Thyroid gland (tissue), 4 donors: ENCODE results near the gene SYDE2. TPM values are rescaled to one million over a fixed set of nuclear protein-coding genes. Genes with fewer than 3 reads are reported as not detected.

Source experiments
- DNase-seq, 2 donors: peaks; one replicate each; pipeline ENCODE4 v3.0.0-alpha.2; 2019
- H3K27ac ChIP-seq, 3 donors: fragments of 200-600 bp; sonication (generic); 1 replicate in 2 of 3; 2 replicates in 1 of 3; pipeline ENCODE4 v1.5.1; 2016 to 2019; ENCODE audit warnings: mild to moderate bottlenecking in 1 of 3, moderate library complexity in 1 of 3
- H3K27me3 ChIP-seq: fragments of 200-600 bp; sonication (generic); one replicate; pipeline ENCODE4 v1.5.1; 2019
- H3K36me3 ChIP-seq, 2 donors: fragments of 200-600 bp; sonication (generic); one replicate each; pipeline ENCODE4 v1.5.1; 2016 to 2019
- H3K4me1 ChIP-seq, 2 donors: fragments of 200-600 bp; sonication (generic); one replicate each; pipeline ENCODE4 v1.5.1; 2017 to 2019
- H3K4me3 ChIP-seq, 3 donors: fragments of 200-600 bp; sonication (generic); replicated peaks in 1 of 3; 1 replicate in 2 of 3; 2 replicates in 1 of 3; pipeline ENCODE4 v1.5.1; 2016; ENCODE audit warnings: mild to moderate bottlenecking in 1 of 3
- H3K9me3 ChIP-seq: fragments of 200-600 bp; sonication (generic); one replicate; pipeline ENCODE4 v1.5.1; 2017
- CTCF ChIP-seq, 6 experiments: fragments of 200-600 bp in 3 of 6; fragments of 450-650 bp in 3 of 6; sonication (generic) in 3 of 6; IDR thresholded peaks; one replicate each; pipeline ENCODE4 v1.5.1; 2016 to 2019; ENCODE audit warnings: antibody characterized with exemption in 6 of 6, mild to moderate bottlenecking in 2 of 6, inconsistent platforms in 1 of 6, moderate library complexity in 1 of 6
- POLR2A ChIP-seq, 2 donors: fragments of 450-650 bp; IDR thresholded peaks; one replicate each; pipeline ENCODE4 v1.6.1; 2017; ENCODE audit warnings: antibody characterized with exemption in 2 of 2, mild to moderate bottlenecking in 2 of 2, moderate library complexity in 1 of 2
- WGBS, 2 donors: methylation state at CpG; one replicate each; pipeline ENCODE4 v1.1.5; 2017; 5-methylcytosine and 5-hydroxymethylcytosine counted together
- intact Hi-C: fragments of 100-400 bp; cut with DNase I; formaldehyde crosslinking; loops from one replicate; pipeline ENCODE4 v1.15.1; 2023
- total RNA-seq, 4 donors: library from RNA; depleted of rRNA; stranded (reverse); fragments of >200 nt; gene quantifications; one replicate each; pipeline ENCODE4 v1.2.3, GENCODE V29; 2016

The SYDE2 gene
- total RNA-seq, 4 donors from 2014 or later: 15.2 to 30.8 (median 20.5) TPM

DNA sequence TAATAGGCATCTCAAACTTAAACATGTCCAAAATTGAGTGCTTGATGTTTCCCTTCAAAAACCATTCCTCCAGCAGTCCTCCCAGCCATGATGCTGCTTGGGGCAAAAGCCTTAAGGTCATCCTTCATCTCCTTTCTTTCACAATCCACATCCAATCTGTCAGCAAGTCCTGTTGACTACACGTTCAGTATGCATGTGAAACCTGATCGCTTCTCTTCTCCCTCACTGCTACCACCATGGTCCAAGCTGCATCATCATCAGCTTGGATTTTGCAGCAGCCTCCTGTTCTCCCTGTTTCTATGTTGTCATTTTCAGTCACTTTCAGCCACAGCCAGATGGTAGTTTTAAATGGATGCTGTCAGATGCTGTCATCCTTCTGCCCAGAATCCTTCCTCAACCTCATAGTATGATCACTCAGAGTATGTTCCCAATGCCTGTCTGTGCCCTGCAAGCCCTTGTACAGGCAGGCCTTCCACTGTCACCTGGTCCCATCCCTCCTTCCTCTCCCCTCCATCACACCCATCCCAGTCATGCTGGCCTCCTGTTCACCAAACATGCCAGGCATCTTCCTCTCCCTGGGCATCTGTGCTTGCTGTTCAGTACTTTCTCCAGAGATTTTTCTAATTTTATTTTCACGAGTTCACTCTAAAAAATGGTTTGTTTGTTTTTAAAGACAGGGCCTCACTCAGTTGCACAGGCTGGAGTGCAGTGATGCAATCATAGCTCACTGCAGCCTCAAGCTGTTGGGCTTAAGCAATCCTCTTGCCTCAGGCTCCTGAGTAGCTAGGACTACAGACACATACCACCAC, 66.0 kb downstream of the SYDE2 start:
- Histone ChIP-seq H3K4me1 (peaks cover 9 to 23% of the 10 kb centered on the region in 2 donors), H3K4me3 (no peak overlapping the region), H3K27ac (peak overlapping the region; percentile 1 to 81 (median 1)), H3K36me3 (no peaks in the 10 kb centered on the region), H3K27me3 (no peaks in the 10 kb centered on the region), H3K9me3 (no peaks in the 10 kb centered on the region)
- WGBS, 2 donors: 64% methylated on average over 3 of the region's 3 CpGs
- TF ChIP-seq POLR2A (IDR thresholded peaks at IDR 0.05): no peak
- no peak for TF ChIP-seq CTCF (IDR thresholded peaks at IDR 0.05)
- peak; percentile 64 to 65 for DNase-seq
- intact Hi-C loops: no loop called here

GRCh38 chr1:85133565-85134159, 67.2 kb downstream of the SYDE2 start:
- no peak for DNase-seq
- intact Hi-C loops: no loop called here
- peaks cover 9 to 23% of the 10 kb centered on the region in 2 donors for H3K4me1 ChIP-seq
- TF ChIP-seq POLR2A (IDR thresholded peaks at IDR 0.05): no peak
- TF ChIP-seq CTCF (IDR thresholded peaks at IDR 0.05): no peak
- H3K4me3 ChIP-seq: no peak overlapping the region
- H3K9me3 ChIP-seq: no peaks in the 10 kb centered on the region
- H3K27me3 ChIP-seq: no peaks in the 10 kb centered on the region
- no peak overlapping the region for H3K27ac ChIP-seq
- H3K36me3 ChIP-seq: no peaks in the 10 kb centered on the region
- 79 to 82% methylated on average over 2 of the region's 2 CpGs for WGBS, 2 donors

- Histone ChIP-seq H3K4me1 (peaks cover 0 to 17% of the 10 kb centered on the region in 2 donors), H3K9me3 (no peaks in the 10 kb centered on the region), H3K36me3 (no peaks in the 10 kb centered on the region), H3K27ac (no peak overlapping the region), H3K27me3 (no peaks in the 10 kb centered on the region), H3K4me3 (no peak overlapping the region)
- intact Hi-C loops: no loop called here
- WGBS, 2 donors: 82 to 93% methylated on average over 4 of the region's 4 CpGs
- DNase-seq: no peak
- no peak for TF ChIP-seq CTCF (IDR thresholded peaks at IDR 0.05)
- TF ChIP-seq POLR2A (IDR thresholded peaks at IDR 0.05): no peak
Measured at GRCh38 chr1:85132078-85132720, 68.6 kb downstream of the SYDE2 start.

DNA sequence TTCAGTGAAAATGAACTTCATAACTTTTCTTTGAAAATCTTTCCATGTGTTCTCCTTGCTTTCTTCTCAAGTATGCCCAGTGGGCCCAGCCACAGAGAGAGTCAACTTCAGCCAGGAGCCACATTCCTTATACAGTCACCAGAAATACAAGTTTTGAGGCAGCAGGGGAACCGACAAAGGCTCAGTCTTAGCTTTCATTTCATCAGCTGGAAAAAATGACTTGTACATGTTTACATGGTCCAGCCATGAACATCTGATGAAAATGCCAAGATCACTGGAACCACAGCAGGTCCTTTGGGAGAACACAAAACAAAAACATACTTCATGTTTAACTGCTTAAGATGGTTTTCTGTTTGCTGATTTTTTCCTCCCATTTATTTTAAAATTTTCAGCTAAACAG, 72.5 kb downstream of the SYDE2 start:
- 46 to 52% methylated on average over 1 of the region's 1 CpG for WGBS, 2 donors
- no peaks in the 10 kb centered on the region for H3K27me3 ChIP-seq
- no peaks in the 10 kb centered on the region for H3K36me3 ChIP-seq
- no peak overlapping the region for H3K4me3 ChIP-seq
- TF ChIP-seq CTCF (IDR thresholded peaks at IDR 0.05): no peak
- no peak for TF ChIP-seq POLR2A (IDR thresholded peaks at IDR 0.05)
- intact Hi-C loops: no loop called here
- DNase-seq: no peak
- H3K27ac ChIP-seq: no peak overlapping the region
- H3K9me3 ChIP-seq: no peaks in the 10 kb centered on the region
- H3K4me1 ChIP-seq: no peaks in the 10 kb centered on the region

- 77 to 89% methylated on average over 1 of the region's 1 CpG for WGBS, 2 donors
- H3K4me3 ChIP-seq: no peak overlapping the region
- H3K27ac ChIP-seq: no peak overlapping the region
- no peaks in the 10 kb centered on the region for H3K4me1 ChIP-seq
- TF ChIP-seq CTCF (IDR thresholded peaks at IDR 0.05) (no peak), POLR2A (IDR thresholded peaks at IDR 0.05) (no peak)
- no peaks in the 10 kb centered on the region for H3K27me3 ChIP-seq
- no peaks in the 10 kb centered on the region for H3K9me3 ChIP-seq
- no peaks in the 10 kb centered on the region for H3K36me3 ChIP-seq
- no peak for DNase-seq
- intact Hi-C loops: no loop called here
Measured at GRCh38 chr1:85125891-85126290, 74.9 kb downstream of the SYDE2 start.
